Breast epithelium (tissue), 4 donors: ENCODE measurements around the gene PCMT1. TPM values are rescaled to one million over a fixed set of nuclear protein-coding genes. Genes with fewer than 3 reads are reported as not detected.

Experiments
- DNase-seq, 2 donors: peaks; one replicate each; pipeline ENCODE4 v3.0.0-alpha.2; 2019; ENCODE audit warnings: low spot score in 2 of 2
- H3K27ac ChIP-seq, 2 donors: fragments of 200-600 bp; sonication (generic) in 1 of 2; one replicate each; pipeline ENCODE4 v1.5.1; 2016 to 2019; ENCODE audit warnings: mild to moderate bottlenecking in 1 of 2
- H3K27me3 ChIP-seq, 2 donors: fragments of 200-600 bp; sonication (generic) in 1 of 2; one replicate each; pipeline versions ENCODE4 v1.5.1 to v1.6.0; 2017 to 2019; ENCODE audit warnings: control low read depth in 1 of 2, mild to moderate bottlenecking in 1 of 2
- H3K36me3 ChIP-seq: fragments of 200-600 bp; one replicate; pipeline ENCODE4 v1.5.1; 2019
- H3K4me1 ChIP-seq, 2 donors: fragments of 200-600 bp; sonication (generic); one replicate each; pipeline ENCODE4 v1.5.1; 2016 to 2019; ENCODE audit warnings: control low read depth in 1 of 2
- H3K4me3 ChIP-seq, 3 donors: fragments of 200-600 bp; sonication (generic); 1 replicate in 2 of 3; 2 replicates in 1 of 3; pipeline ENCODE4 v1.5.1; 2016 to 2019; ENCODE audit warnings: mild to moderate bottlenecking in 3 of 3, moderate library complexity in 2 of 3
- H3K9me3 ChIP-seq, 2 donors: fragments of 200-600 bp; sonication (generic) in 1 of 2; one replicate each; pipeline ENCODE4 v1.5.1; 2016 to 2019; ENCODE audit warnings: control low read depth in 1 of 2
- POLR2A ChIP-seq: fragments of 450-650 bp; IDR thresholded peaks from one replicate; pipeline ENCODE4 v1.6.1; 2016; ENCODE audit warnings: antibody characterized with exemption, mild to moderate bottlenecking, moderate library complexity
- POLR2AphosphoS5 ChIP-seq, 3 donors: sonication (generic); formaldehyde crosslinking; IDR thresholded peaks; one replicate each; pipeline ENCODE4 v1.6.1; 2017; ENCODE audit warnings: antibody characterized with exemption in 3 of 3
- intact Hi-C: fragments of 100-400 bp; cut with DNase I; formaldehyde crosslinking; loops from one replicate; pipeline ENCODE4 v1.15.1; 2023; ENCODE audit warnings: low total_unique reads
- total RNA-seq, 3 donors: library from RNA; depleted of rRNA; stranded (reverse); fragments of >200 nt; gene quantifications; one replicate each; pipeline ENCODE4 v1.1.0, GENCODE V29; 2016
- TF ChIP-seq, protein P1 (sequence below), 3 donors: fragments of 450-650 bp; IDR thresholded peaks; one replicate each; pipeline ENCODE4 v1.5.1; 2016 to 2017; ENCODE audit warnings: antibody characterized with exemption in 3 of 3, mild to moderate bottlenecking in 3 of 3, moderate library complexity in 3 of 3

The PCMT1 gene
- total RNA-seq, 3 donors from 2014 or later, result 111 to 148 (median 121) TPM

DNA sequence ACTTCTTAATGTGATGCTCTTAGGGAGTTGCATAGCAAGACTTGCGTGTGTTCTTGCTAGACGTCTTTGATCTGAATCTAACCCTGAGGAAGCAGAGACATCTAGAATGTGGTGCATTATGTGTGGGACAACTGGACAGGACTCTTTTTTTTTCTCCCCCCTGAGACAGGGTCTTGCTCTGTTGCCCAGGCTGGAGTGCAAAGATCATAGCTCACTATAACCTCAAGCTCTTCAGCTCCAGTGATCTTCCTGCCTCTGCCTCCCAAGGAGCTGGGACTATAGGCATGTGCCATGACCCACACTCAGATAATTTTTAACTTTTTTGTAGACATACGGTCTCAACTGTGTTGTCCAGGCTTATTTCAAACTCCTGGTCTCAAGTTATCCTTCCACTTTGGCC is 34.0 kb downstream of the PCMT1 start:
- TF ChIP-seq POLR2A, result no peak
- TF ChIP-seq, protein P1, sequence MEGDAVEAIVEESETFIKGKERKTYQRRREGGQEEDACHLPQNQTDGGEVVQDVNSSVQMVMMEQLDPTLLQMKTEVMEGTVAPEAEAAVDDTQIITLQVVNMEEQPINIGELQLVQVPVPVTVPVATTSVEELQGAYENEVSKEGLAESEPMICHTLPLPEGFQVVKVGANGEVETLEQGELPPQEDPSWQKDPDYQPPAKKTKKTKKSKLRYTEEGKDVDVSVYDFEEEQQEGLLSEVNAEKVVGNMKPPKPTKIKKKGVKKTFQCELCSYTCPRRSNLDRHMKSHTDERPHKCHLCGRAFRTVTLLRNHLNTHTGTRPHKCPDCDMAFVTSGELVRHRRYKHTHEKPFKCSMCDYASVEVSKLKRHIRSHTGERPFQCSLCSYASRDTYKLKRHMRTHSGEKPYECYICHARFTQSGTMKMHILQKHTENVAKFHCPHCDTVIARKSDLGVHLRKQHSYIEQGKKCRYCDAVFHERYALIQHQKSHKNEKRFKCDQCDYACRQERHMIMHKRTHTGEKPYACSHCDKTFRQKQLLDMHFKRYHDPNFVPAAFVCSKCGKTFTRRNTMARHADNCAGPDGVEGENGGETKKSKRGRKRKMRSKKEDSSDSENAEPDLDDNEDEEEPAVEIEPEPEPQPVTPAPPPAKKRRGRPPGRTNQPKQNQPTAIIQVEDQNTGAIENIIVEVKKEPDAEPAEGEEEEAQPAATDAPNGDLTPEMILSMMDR (IDR thresholded peaks at IDR 0.05), result no peak
- TF ChIP-seq POLR2AphosphoS5 (IDR thresholded peaks at IDR 0.05), result no peak
- Histone ChIP-seq H3K9me3 (no peaks in the 10 kb centered on the region), H3K4me3 (no peak overlapping the region), H3K27ac (no peak overlapping the region), H3K36me3 (no peaks in the 10 kb centered on the region), H3K27me3 (no peaks in the 10 kb centered on the region), H3K4me1 (no peaks in the 10 kb centered on the region)
- no peak for DNase-seq
- intact Hi-C loops, result no loop called here

DNA sequence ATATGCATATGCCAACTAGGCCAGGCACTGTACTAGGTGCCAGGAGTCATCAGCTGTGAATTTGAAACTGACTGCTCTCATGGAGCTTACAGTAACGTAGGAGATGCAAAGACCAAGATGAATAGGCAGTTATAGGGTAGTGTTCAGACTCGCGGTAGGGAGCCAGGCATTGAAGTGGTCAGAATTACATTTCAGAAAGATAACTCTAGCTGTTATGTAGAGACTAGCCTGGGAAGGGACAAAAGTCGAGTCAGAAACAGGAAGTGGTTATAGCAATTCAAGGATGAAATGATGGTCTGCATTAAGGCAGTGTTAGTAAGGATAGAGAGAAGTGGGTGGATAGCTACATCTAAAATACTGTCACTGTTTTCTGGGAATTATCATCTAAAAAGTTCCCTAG is 56.6 kb downstream of the PCMT1 start:
- no peak overlapping the region for H3K27ac ChIP-seq
- no peaks in the 10 kb centered on the region for H3K9me3 ChIP-seq
- H3K4me3 ChIP-seq, result no peak overlapping the region
- no peak for DNase-seq
- H3K4me1 ChIP-seq, result no peaks in the 10 kb centered on the region
- TF ChIP-seq POLR2A (no peak), POLR2AphosphoS5 (IDR thresholded peaks at IDR 0.05) (no peak)
- TF ChIP-seq, protein P1 (IDR thresholded peaks at IDR 0.05), result no peak
- H3K36me3 ChIP-seq, result no peaks in the 10 kb centered on the region
- no peaks in the 10 kb centered on the region for H3K27me3 ChIP-seq
- intact Hi-C loops, result no loop called here

DNA sequence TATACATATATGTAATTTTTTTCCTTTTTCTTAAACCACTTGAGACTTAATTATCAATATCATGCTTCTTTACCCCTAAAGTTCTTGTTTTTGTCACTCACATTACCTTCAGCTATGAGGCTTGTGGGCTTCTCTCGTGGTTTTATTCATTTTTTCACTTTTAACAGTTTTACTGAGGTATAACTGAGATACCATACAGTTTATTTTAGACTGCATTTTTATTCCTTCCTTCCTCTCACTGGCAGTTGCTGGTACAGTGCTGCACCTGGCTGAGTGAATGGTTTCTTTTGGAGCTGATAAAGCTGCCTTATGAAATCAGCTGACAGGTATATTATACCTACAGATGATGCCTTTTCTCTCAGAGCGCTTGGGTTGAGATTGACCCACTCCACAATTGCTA is 60.3 kb downstream of the PCMT1 start:
- TF ChIP-seq, protein P1 (IDR thresholded peaks at IDR 0.05), result no peak
- no peak for TF ChIP-seq POLR2AphosphoS5 (IDR thresholded peaks at IDR 0.05)
- no peak for TF ChIP-seq POLR2A
- no peaks in the 10 kb centered on the region for H3K4me1 ChIP-seq
- intact Hi-C loops, result no loop called here

DNA sequence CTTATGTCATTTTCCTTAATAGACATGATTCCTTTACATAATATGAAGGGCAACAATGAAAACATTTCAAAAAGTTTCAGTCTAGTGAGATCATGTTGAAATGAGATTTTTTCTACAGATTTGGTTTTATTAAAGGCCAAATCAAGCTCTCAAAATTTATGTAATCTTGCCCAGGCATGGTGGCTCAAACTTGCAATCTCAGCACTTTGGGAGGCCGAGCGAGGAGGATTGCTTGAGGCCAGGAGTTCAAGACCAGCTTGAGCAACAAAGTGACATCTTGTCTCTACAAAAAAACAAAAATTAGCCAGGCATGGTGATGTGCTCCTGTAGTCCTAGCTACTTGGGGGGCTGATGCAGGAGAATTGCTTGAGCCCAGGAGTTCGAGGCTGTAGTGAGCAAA is 63.8 kb downstream of the PCMT1 start:
- H3K4me1 ChIP-seq, result no peaks in the 10 kb centered on the region
- no peaks in the 10 kb centered on the region for H3K9me3 ChIP-seq
- no peak overlapping the region for H3K27ac ChIP-seq
- DNase-seq, result no peak
- intact Hi-C loops, result no loop called here
- H3K36me3 ChIP-seq, result no peaks in the 10 kb centered on the region
- H3K27me3 ChIP-seq, result no peaks in the 10 kb centered on the region
- no peak for TF ChIP-seq POLR2AphosphoS5 (IDR thresholded peaks at IDR 0.05)
- TF ChIP-seq, protein P1 (IDR thresholded peaks at IDR 0.05), result no peak
- no peak overlapping the region for H3K4me3 ChIP-seq

More for the DNA sequence above, 60.3 kb downstream of the PCMT1 start:
- H3K36me3 ChIP-seq, result no peaks in the 10 kb centered on the region
- no peak overlapping the region for H3K4me3 ChIP-seq
- H3K27me3 ChIP-seq, result no peaks in the 10 kb centered on the region
- no peaks in the 10 kb centered on the region for H3K9me3 ChIP-seq
- no peak for DNase-seq
- H3K27ac ChIP-seq, result no peak overlapping the region

DNA sequence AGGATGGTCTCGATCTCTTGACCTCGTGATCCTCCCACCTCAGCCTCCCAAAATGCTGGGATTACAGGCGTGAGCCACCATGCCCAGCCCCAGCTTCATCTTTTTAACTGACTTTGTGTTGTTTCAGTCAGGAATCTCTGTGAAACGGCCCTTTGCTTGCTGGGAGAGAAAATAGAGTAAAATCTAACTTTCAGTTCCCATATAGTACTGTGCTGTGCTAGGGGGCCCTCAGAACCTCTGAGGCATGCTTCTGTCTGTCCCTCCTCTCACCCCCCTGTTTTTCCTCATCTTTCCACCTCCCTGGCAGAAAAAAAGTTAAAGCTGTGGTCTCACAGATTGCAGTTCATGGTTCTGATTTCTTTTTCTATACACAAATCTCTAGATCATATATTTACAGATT is 66.2 kb downstream of the PCMT1 start:
- DNase-seq, result no peak
- intact Hi-C loops, result no loop called here

More for the DNA sequence above, 66.2 kb downstream of the PCMT1 start:
- Histone ChIP-seq H3K4me1 (no peaks in the 10 kb centered on the region), H3K27ac (no peak overlapping the region), H3K36me3 (no peaks in the 10 kb centered on the region), H3K27me3 (no peaks in the 10 kb centered on the region), H3K9me3 (no peaks in the 10 kb centered on the region), H3K4me3 (no peak overlapping the region)
- no peak for TF ChIP-seq POLR2A
- TF ChIP-seq, protein P1 (IDR thresholded peaks at IDR 0.05), result no peak
- no peak for TF ChIP-seq POLR2AphosphoS5 (IDR thresholded peaks at IDR 0.05)
